Tibial nerve (tissue), 4 donors: ENCODE data around the gene RAP1B.

Experiments
- CTCF ChIP-seq, 5 experiments: fragments of 200-600 bp in 3 of 5; fragments of 450-650 bp in 2 of 5; sonication (generic) in 3 of 5; IDR thresholded peaks; one replicate each; pipeline ENCODE4 v1.5.1; 2016 to 2019; ENCODE audit warnings: antibody characterized with exemption in 5 of 5, mild to moderate bottlenecking in 3 of 5, moderate library complexity in 2 of 5
- EP300 ChIP-seq, 2 donors: sonication (generic); formaldehyde crosslinking; IDR thresholded peaks; one replicate each; pipeline ENCODE4 v1.6.1; 2017; ENCODE audit warnings: antibody characterized with exemption in 2 of 2, mild to moderate bottlenecking in 1 of 2
- POLR2A ChIP-seq, 2 donors: fragments of 450-650 bp; IDR thresholded peaks; one replicate each; pipeline ENCODE4 v1.6.1; 2017; ENCODE audit warnings: antibody characterized with exemption in 2 of 2, mild to moderate bottlenecking in 2 of 2, moderate library complexity in 2 of 2

GRCh38 chr12:68619541-68619940 is 8.8 kb downstream of the RAP1B start:
- TF ChIP-seq POLR2A (IDR thresholded peaks at IDR 0.05) = no peak
- TF ChIP-seq CTCF (IDR thresholded peaks at IDR 0.05) = no peak
- TF ChIP-seq EP300 (IDR thresholded peaks at IDR 0.05) = no peak
